Hematopoietic multipotent progenitor cell (in vitro differentiated cells): Measurements from ENCODE around the gene ARF1. TPM values are rescaled to one million over a fixed set of nuclear protein-coding genes. Genes with fewer than 3 reads are reported as not detected.
A peak's percentile ranks its signal among the peaks of the same experiment; 100 is the strongest.

Source experiments
- DNase-seq, 3 donors: peaks; one replicate each; pipeline ENCODE4 v3.0.0-alpha.2; 2011 to 2015; ENCODE audit warnings: low read depth in 2 of 3, low spot score in 2 of 3
- total RNA-seq: library from RNA; depleted of rRNA; stranded (reverse); fragments of >200 nt; gene quantifications from one replicate; pipeline ENCODE4 v1.2.3, GENCODE V29; 2012

The ARF1 gene
- 272 TPM for total RNA-seq

GRCh38 chr1:228082214-228082917 is at the start of gene ARF1:
TSS of gene ARF1 (plus strand) at chr1:228082708. CDS start at chr1:228097115, 14,407 bp downstream.
- peak; percentile 93 to 97 (median 96) for DNase-seq

- no peak for DNase-seq
Measured at GRCh38 chr1:228033376-228033775, 49.1 kb upstream of the ARF1 start.

- DNase-seq: no peak
Measured at GRCh38 chr1:228034954-228035837, 47.3 kb upstream of the ARF1 start.

- DNase-seq: peak in 1 of 3 donors; percentile 9
Measured at GRCh38 chr1:228035844-228036243, 46.7 kb upstream of the ARF1 start.

GRCh38 chr1:228036701-228037231 is 45.7 kb upstream of the ARF1 start:
- no peak for DNase-seq

GRCh38 chr1:228037401-228038386 is 44.8 kb upstream of the ARF1 start:
- DNase-seq: peak in 2 of 3 donors; percentile 74

GRCh38 chr1:228038387-228039005 is 44.0 kb upstream of the ARF1 start:
- DNase-seq: no peak

GRCh38 chr1:228039006-228039903 is 43.3 kb upstream of the ARF1 start:
- DNase-seq: no peak

GRCh38 chr1:228039986-228040385 is 42.5 kb upstream of the ARF1 start:
- no peak for DNase-seq

GRCh38 chr1:228041316-228041715 is 41.2 kb upstream of the ARF1 start:
- DNase-seq: no peak

- DNase-seq: no peak
Measured at GRCh38 chr1:228042508-228042907, 40.0 kb upstream of the ARF1 start.

GRCh38 chr1:228043281-228043848 is 39.1 kb upstream of the ARF1 start:
- DNase-seq: no peak

GRCh38 chr1:228044961-228045360 is 37.5 kb upstream of the ARF1 start:
- no peak for DNase-seq

GRCh38 chr1:228045405-228045804 is 37.1 kb upstream of the ARF1 start:
- no peak for DNase-seq

- no peak for DNase-seq
Measured at GRCh38 chr1:228045871-228046270, 36.6 kb upstream of the ARF1 start.

GRCh38 chr1:228046421-228047182 is 35.9 kb upstream of the ARF1 start:
- no peak for DNase-seq

GRCh38 chr1:228047183-228047466 is 35.4 kb upstream of the ARF1 start:
- no peak for DNase-seq

- DNase-seq: no peak
Measured at GRCh38 chr1:228048120-228048519, 34.4 kb upstream of the ARF1 start.
